SK-N-SH (cell line): ENCODE measurements around the gene KIF1A. TPM values are rescaled to one million over a fixed set of nuclear protein-coding genes. Genes with fewer than 3 reads are reported as not detected.

Experiments used
- CTCF ChIA-PET: fragments of 300-600, 350-600 bp; formaldehyde crosslinking; extraction: SDS; loops from one replicate; lab custom pipeline; 2021; lab: Yijun Ruan, JAX
- POLR2A ChIA-PET: fragments of 350-600 bp; sonication (Branson Sonifier 250); formaldehyde crosslinking; extraction: SDS; loops from one replicate; lab custom pipeline; 2020; ENCODE audit warnings: antibody characterized with exemption, inconsistent platforms; lab: Yijun Ruan, JAX
- DNase-seq: peaks from one replicate; pipeline ENCODE4 v3.0.0; 2012
- H2AFZ ChIP-seq: fragments of 200-600 bp; sonication (generic); 2 replicates; pipeline ENCODE4 v1.8.1; 2016; ENCODE audit warnings: antibody characterized with exemption, mild to moderate bottlenecking, low read depth
- H3F3A ChIP-seq: fragments of 200-600 bp; sonication (generic); replicated peaks from 2 replicates; pipeline ENCODE3; 2016; ENCODE audit warnings: antibody characterized with exemption, mild to moderate bottlenecking; ENCODE audit not compliant: insufficient read depth
- H3K27ac ChIP-seq, 2 experiments: fragments of 200-500 bp in 1 of 2; fragments of 200-600 bp in 1 of 2; sonication (Bioruptor generic) in 1 of 2; sonication (generic), shearing (Covaris generic) in 1 of 2; 2 replicates each; pipeline versions ENCODE4 v1.5.1 to v1.6.1; 2014 to 2016; ENCODE audit warnings: low read depth in 2 of 2, inconsistent platforms in 1 of 2, low read length in 1 of 2, mild to moderate bottlenecking in 1 of 2, mixed read lengths in 1 of 2
- H3K27me3 ChIP-seq: fragments of 200-600 bp; sonication (generic), shearing (Covaris generic); 2 replicates; pipeline ENCODE4 v1.6.1; 2016; ENCODE audit warnings: mixed run types; ENCODE audit not compliant: insufficient read depth
- H3K36me3 ChIP-seq, 2 experiments: fragments of 200-500 bp in 1 of 2; fragments of 200-600 bp in 1 of 2; sonication (Bioruptor generic) in 1 of 2; sonication (generic) in 1 of 2; replicated peaks in 1 of 2; 2 replicates each; pipeline versions ENCODE3 to v1.5.1; 2014 to 2016; ENCODE audit warnings: low read length in 1 of 2, mild to moderate bottlenecking in 1 of 2; ENCODE audit not compliant: insufficient read depth in 2 of 2, control insufficient read depth in 1 of 2
- H3K4me1 ChIP-seq, 2 experiments: fragments of 200-500 bp in 1 of 2; fragments of 200-600 bp in 1 of 2; sonication (Bioruptor generic) in 1 of 2; sonication (generic), shearing (Covaris generic) in 1 of 2; 2 replicates each; pipeline versions ENCODE4 v1.5.1 to v1.6.1; 2014 to 2016; ENCODE audit warnings: low read depth in 1 of 2, low read length in 1 of 2, mixed run types in 1 of 2; ENCODE audit not compliant: insufficient read depth in 2 of 2, control insufficient read depth in 1 of 2
- H3K4me2 ChIP-seq: fragments of 200-600 bp; sonication (generic), shearing (Covaris generic); 2 replicates; pipeline ENCODE4 v1.6.1; 2017; ENCODE audit warnings: mixed run types
- H3K4me3 ChIP-seq, 2 experiments: fragments of 200-500 bp in 1 of 2; fragments of 200-600 bp in 1 of 2; sonication (Bioruptor generic) in 1 of 2; sonication (generic), shearing (Covaris generic) in 1 of 2; 2 replicates each; pipeline versions ENCODE4 v1.5.1 to v1.8.1; 2014 to 2016; ENCODE audit warnings: low read depth in 2 of 2, inconsistent platforms in 1 of 2, low read length in 1 of 2, mild to moderate bottlenecking in 1 of 2, mixed read lengths in 1 of 2, moderate library complexity in 1 of 2
- H3K79me2 ChIP-seq: fragments of 200-600 bp; sonication (generic); 2 replicates; pipeline ENCODE4 v1.8.1; 2017; ENCODE audit warnings: mild to moderate bottlenecking; ENCODE audit not compliant: insufficient read depth
- H3K9ac ChIP-seq: fragments of 200-600 bp; sonication (generic); 2 replicates; pipeline ENCODE4 v1.6.1; 2017; ENCODE audit warnings: mixed run types
- H3K9me2 ChIP-seq: fragments of 200-600 bp; sonication (generic); 2 replicates; pipeline ENCODE4 v1.6.1; 2017; ENCODE audit warnings: mixed run types
- H3K9me3 ChIP-seq: fragments of 200-600 bp; sonication (generic); 2 replicates; pipeline ENCODE4 v1.6.1; 2017; ENCODE audit warnings: mixed run types, mild to moderate bottlenecking, moderate library complexity
- H4K20me1 ChIP-seq: fragments of 200-600 bp; sonication (generic); 2 replicates; pipeline ENCODE4 v1.6.1; 2017; ENCODE audit warnings: mild to moderate bottlenecking, mixed run types; ENCODE audit not compliant: insufficient read depth
- FOSL2 ChIP-seq: IDR thresholded peaks from 2 replicates; pipeline ENCODE4 v1.4.0; 2012; ENCODE audit warnings: low read depth, mild to moderate bottlenecking, moderate library complexity, borderline replicate concordance
- FOXJ3 ChIP-seq: sonication (generic); formaldehyde crosslinking; IDR thresholded peaks from 2 replicates; pipeline ENCODE4 v1.5.1; 2020; ENCODE audit warnings: mild to moderate bottlenecking, missing genetic modification reagents
- GABPA ChIP-seq: IDR thresholded peaks from 2 replicates; pipeline ENCODE4 v1.4.0; 2012; ENCODE audit warnings: low read depth, mild to moderate bottlenecking
- NFIC ChIP-seq: IDR thresholded peaks from 2 replicates; pipeline ENCODE4 v1.4.0; 2012; ENCODE audit warnings: borderline replicate concordance
- RAD21 ChIP-seq: IDR thresholded peaks from 2 replicates; pipeline ENCODE4 v1.6.1; 2012; ENCODE audit warnings: mild to moderate bottlenecking, low read length
- SMC3 ChIP-seq: IDR thresholded peaks from 2 replicates; pipeline ENCODE4 v1.6.1; 2012; ENCODE audit warnings: low read depth, low read length, improper control_type of control experiment
- TAF1 ChIP-seq: IDR thresholded peaks from 2 replicates; pipeline ENCODE4 v1.6.1; 2012; ENCODE audit warnings: low read depth, mild to moderate bottlenecking, low read length, moderate library complexity, borderline replicate concordance
- TEAD4 ChIP-seq: IDR thresholded peaks from 2 replicates; pipeline ENCODE4 v1.4.0; 2012; ENCODE audit warnings: mild to moderate bottlenecking, borderline replicate concordance; ENCODE audit not compliant: insufficient read depth
- YY1 ChIP-seq: IDR thresholded peaks from 2 replicates; pipeline ENCODE4 v1.4.0; 2012; ENCODE audit warnings: low read depth, mild to moderate bottlenecking
- ZBTB33 ChIP-seq: IDR thresholded peaks from 2 replicates; pipeline ENCODE4 v1.4.0; 2012; ENCODE audit warnings: low read depth, borderline replicate concordance
- WGBS: methylation state at CpG from one replicate; pipeline ENCODE4 v1.1.6; 2017; ENCODE audit warnings: low lambda C conversion rate; 5-methylcytosine and 5-hydroxymethylcytosine counted together
- polyA plus RNA-seq, 3 experiments: library from polyadenylated mRNA; depleted of rRNA; stranded (reverse); fragments of >200 nt; gene quantifications; 2 replicates each; pipeline ENCODE4 v1.2.3, GENCODE V29; 2012
- TF ChIP-seq, protein P1 (sequence below): IDR thresholded peaks from 2 replicates; pipeline ENCODE4; 2012

Gene KIF1A
- polyA plus RNA-seq, 1 of the 3 experiments (the other 2 are of a cell fraction): 0.21 TPM

- no peak for DNase-seq
- H3K27me3 ChIP-seq: no peaks in the 10 kb centered on the region
- 63% methylated on average over 9 of the region's 9 CpGs for WGBS
- H3K4me3 ChIP-seq: no peak overlapping the region
- POLR2A ChIA-PET: no interaction called here
- H3K79me2 ChIP-seq: no peaks in the 10 kb centered on the region
- no peak overlapping the region for H3K9ac ChIP-seq
- TF ChIP-seq NFIC (no peak), SMC3 (no peak), RAD21 (no peak)
- H3K9me3 ChIP-seq: no peaks in the 10 kb centered on the region
- no peaks in the 10 kb centered on the region for H4K20me1 ChIP-seq
- no peak overlapping the region for H3K4me2 ChIP-seq
- H3K4me1 ChIP-seq: no peaks in the 10 kb centered on the region
- no peak overlapping the region for H2AFZ ChIP-seq
- H3K36me3 ChIP-seq: no peaks in the 10 kb centered on the region
- no peaks in the 10 kb centered on the region for H3K9me2 ChIP-seq
- CTCF ChIA-PET: interaction anchor here (2.4 kb wide), 1 partner anchor 31 kb away, joined by 7 read pairs; no protein-coding TSS in a partner anchor
- H3K27ac ChIP-seq: no peak overlapping the region
- no peaks in the 10 kb centered on the region for H3F3A ChIP-seq
Measured at GRCh38 chr2:240809276-240809675, 10.7 kb downstream of the KIF1A start.

- CTCF ChIA-PET: interaction anchor here (1.9 kb wide), 1 partner anchor 45 kb away, joined by 6 read pairs; no protein-coding TSS in a partner anchor
- Histone ChIP-seq H3F3A (no peaks in the 10 kb centered on the region), H2AFZ (no peak overlapping the region), H3K9me3 (no peaks in the 10 kb centered on the region), H3K9me2 (no peaks in the 10 kb centered on the region), H3K4me3 (no peak overlapping the region), H3K36me3 (no peaks in the 10 kb centered on the region), H4K20me1 (no peaks in the 10 kb centered on the region), H3K4me2 (no peak overlapping the region), H3K4me1 (no peaks in the 10 kb centered on the region), H3K9ac (no peak overlapping the region)
- no peak for TF ChIP-seq ZBTB33
- TF ChIP-seq FOXJ3: no peak
- TF ChIP-seq YY1: no peak
- TF ChIP-seq TAF1: no peak
- TF ChIP-seq, protein P1, sequence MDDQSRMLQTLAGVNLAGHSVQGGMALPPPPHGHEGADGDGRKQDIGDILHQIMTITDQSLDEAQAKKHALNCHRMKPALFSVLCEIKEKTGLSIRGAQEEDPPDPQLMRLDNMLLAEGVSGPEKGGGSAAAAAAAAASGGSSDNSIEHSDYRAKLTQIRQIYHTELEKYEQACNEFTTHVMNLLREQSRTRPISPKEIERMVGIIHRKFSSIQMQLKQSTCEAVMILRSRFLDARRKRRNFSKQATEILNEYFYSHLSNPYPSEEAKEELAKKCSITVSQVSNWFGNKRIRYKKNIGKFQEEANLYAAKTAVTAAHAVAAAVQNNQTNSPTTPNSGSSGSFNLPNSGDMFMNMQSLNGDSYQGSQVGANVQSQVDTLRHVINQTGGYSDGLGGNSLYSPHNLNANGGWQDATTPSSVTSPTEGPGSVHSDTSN: no peak
- no peak for TF ChIP-seq FOSL2
- TF ChIP-seq TEAD4: no peak
- TF ChIP-seq GABPA: no peak
- TF ChIP-seq, all 33 proteins: peak for 0
- WGBS: 35% methylated on average over 2 of the region's 2 CpGs
- no peaks in the 10 kb centered on the region for H3K27me3 ChIP-seq
- no peaks in the 10 kb centered on the region for H3K79me2 ChIP-seq
- no peak for DNase-seq
- H3K27ac ChIP-seq: no peak overlapping the region
- POLR2A ChIA-PET: no interaction called here
Measured at GRCh38 chr2:240806459-240806858, 13.6 kb downstream of the KIF1A start.
